Upper lobe of right lung (tissue), 1 donor: ENCODE data around the gene EPN2. TPM values are rescaled to one million over a fixed set of nuclear protein-coding genes. Genes with fewer than 3 reads are reported as not detected.

Experiments
- ATAC-seq: fragments of 200-7000 bp; cut with Tn5 transposase; one replicate; pipeline ENCODE4 v1.9.1; 2020; ENCODE audit warnings: mild to moderate bottlenecking, moderate library complexity
- DNase-seq: peaks from one replicate; pipeline ENCODE4 v3.0.0-alpha.2; 2020
- H3K27ac ChIP-seq: fragments of 200-600 bp; one replicate; pipeline ENCODE4 v1.8.0; 2022
- H3K27me3 ChIP-seq: fragments of 200-600 bp; one replicate; pipeline ENCODE4 v1.8.0; 2022; ENCODE audit warnings: mild to moderate bottlenecking
- H3K36me3 ChIP-seq: fragments of 200-600 bp; one replicate; pipeline ENCODE4 v1.8.0; 2022
- H3K4me1 ChIP-seq: fragments of 200-600 bp; one replicate; pipeline ENCODE4 v1.8.0; 2022
- H3K4me3 ChIP-seq: fragments of 200-600 bp; one replicate; pipeline ENCODE4 v1.8.0; 2022; ENCODE audit warnings: mild to moderate bottlenecking
- H3K9me3 ChIP-seq: fragments of 200-600 bp; one replicate; pipeline ENCODE4 v1.8.0; 2022
- intact Hi-C: fragments of 100-400 bp; cut with DNase I; formaldehyde crosslinking; loops from one replicate; pipeline ENCODE4 v1.11.0; 2022
- total RNA-seq: library from RNA; stranded (reverse); fragmentation: NEBNext Ultra II Directional; extraction: Animal tissue kit (Norgen Biotek cat#: 25700); gene quantifications from one replicate; pipeline ENCODE4 v1.2.1, GENCODE V29; 2021
- TF ChIP-seq, protein P1 (sequence below): fragments of 200-600 bp; IDR thresholded peaks from one replicate; pipeline ENCODE4 v1.8.0; 2022; ENCODE audit warnings: antibody characterized with exemption
- donor health status: DM: no; HTN: yes; CAD: no; lungs with severe emphysema.

EPN2 gene
- total RNA-seq, 1 donor from 2014 or later, result 54.5 TPM

- Histone ChIP-seq H3K4me1 (peaks cover 28% of the 10 kb centered on the region), H3K9me3 (no peaks in the 10 kb centered on the region), H3K4me3 (no peak overlapping the region), H3K27ac (no peak overlapping the region), H3K27me3 (no peaks in the 10 kb centered on the region), H3K36me3 (no peaks in the 10 kb centered on the region)
- DNase-seq (no peak), ATAC-seq (no peak)
- TF ChIP-seq, protein P1, sequence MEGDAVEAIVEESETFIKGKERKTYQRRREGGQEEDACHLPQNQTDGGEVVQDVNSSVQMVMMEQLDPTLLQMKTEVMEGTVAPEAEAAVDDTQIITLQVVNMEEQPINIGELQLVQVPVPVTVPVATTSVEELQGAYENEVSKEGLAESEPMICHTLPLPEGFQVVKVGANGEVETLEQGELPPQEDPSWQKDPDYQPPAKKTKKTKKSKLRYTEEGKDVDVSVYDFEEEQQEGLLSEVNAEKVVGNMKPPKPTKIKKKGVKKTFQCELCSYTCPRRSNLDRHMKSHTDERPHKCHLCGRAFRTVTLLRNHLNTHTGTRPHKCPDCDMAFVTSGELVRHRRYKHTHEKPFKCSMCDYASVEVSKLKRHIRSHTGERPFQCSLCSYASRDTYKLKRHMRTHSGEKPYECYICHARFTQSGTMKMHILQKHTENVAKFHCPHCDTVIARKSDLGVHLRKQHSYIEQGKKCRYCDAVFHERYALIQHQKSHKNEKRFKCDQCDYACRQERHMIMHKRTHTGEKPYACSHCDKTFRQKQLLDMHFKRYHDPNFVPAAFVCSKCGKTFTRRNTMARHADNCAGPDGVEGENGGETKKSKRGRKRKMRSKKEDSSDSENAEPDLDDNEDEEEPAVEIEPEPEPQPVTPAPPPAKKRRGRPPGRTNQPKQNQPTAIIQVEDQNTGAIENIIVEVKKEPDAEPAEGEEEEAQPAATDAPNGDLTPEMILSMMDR, result no peak
- intact Hi-C loops, result no loop called here
Measured at GRCh38 chr17:19374136-19374535, 137.0 kb downstream of the EPN2 start.

DNA sequence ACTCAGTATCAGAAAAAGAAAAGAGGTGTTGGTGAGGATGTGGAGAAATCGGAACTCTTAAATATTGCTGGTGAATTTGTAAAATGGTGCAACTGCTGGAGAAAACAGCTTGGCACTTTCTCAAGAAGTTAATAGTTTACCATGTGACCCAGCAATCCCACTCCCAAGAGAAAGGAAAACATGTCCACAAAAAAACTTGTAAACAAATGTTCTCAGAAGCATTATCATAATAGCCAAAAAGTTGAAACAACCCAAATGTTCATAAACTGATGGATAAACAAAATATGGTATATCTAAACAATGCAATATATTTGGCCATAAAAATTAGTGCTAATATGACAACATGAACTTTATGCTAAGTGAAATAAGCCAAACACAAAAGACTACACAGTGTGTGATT is 138.6 kb downstream of the EPN2 start:
- Histone ChIP-seq H3K9me3 (no peaks in the 10 kb centered on the region), H3K4me1 (peaks cover 26% of the 10 kb centered on the region), H3K27me3 (no peaks in the 10 kb centered on the region), H3K4me3 (no peak overlapping the region), H3K36me3 (peaks cover 13% of the 10 kb centered on the region), H3K27ac (no peak overlapping the region)
- intact Hi-C loops, result no loop called here
- ATAC-seq (no peak), DNase-seq (no peak)
- TF ChIP-seq, protein P1, result no peak

- H3K27me3 ChIP-seq, result no peaks in the 10 kb centered on the region
- peak overlapping the region; percentile 94 for H3K4me3 ChIP-seq
- intact Hi-C loops, result no loop called here
- no peaks in the 10 kb centered on the region for H3K9me3 ChIP-seq
- H3K27ac ChIP-seq, result peak overlapping the region; percentile 98
- ATAC-seq, result no peak
- peaks cover 24% of the 10 kb centered on the region for H3K36me3 ChIP-seq
- H3K4me1 ChIP-seq, result peaks cover 21% of the 10 kb centered on the region
- TF ChIP-seq, protein P1, result no peak
- no peak for DNase-seq
Measured at GRCh38 chr17:19376811-19377210, 139.6 kb downstream of the EPN2 start.

GRCh38 chr17:19377602-19378415 is 140.6 kb downstream of the EPN2 start:
- peak; percentile 96 for ATAC-seq
- H3K4me3 ChIP-seq, result peak overlapping the region; percentile 94

DNA sequence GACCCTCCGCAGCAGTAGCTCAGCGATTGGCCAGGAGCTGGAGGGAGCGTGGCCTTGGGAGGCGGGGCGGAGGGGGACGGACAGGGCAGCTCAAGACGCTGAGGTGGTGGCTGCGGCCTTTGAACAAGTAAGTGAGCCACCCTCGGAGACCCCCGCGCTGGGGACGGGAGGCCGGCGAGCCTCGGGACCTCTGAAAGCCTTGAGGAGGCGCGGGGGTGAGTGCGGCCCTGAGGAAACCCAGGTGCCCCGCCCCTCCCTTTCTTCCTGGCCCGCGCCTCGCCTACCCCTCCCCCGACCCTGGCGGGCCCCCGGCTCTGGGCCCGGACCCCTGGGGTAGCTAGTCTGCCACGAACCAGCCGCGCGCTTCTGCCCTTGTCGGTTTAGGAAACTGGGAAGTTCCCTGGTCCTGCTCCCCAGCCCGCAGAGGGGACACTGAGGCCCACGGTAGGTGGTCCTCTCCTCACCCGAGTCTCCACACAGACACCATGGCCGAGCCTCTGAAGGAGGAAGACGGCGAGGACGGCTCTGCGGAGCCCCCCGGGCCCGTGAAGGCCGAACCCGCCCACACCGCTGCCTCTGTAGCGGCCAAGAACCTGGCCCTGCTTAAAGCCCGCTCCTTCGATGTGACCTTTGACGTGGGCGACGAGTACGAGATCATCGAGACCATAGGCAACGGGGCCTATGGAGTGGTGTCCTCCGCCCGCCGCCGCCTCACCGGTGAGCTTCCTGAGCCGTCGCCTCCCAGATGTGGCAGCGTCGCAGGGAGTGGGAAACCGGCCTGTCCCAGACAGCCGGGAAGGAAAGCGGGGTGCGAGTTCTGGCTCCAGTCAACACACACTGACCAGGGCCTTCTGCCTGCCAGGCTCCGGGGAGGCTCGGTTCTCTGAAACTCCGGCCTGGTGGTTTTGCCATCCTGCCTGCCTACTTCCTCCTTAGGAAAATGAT is 141.5 kb downstream of the EPN2 start, which contains the start of gene MAPK7:
MAPK7 (plus strand) TSS at position 83 of the 945 bp plus-strand sequence; CDS start at position 486, 403 bp downstream.
- TF ChIP-seq, protein P1, result no peak
- ATAC-seq (peak; percentile 2), DNase-seq (peak; percentile 69)
- H3K4me3 ChIP-seq, result peak within 1 kb of the TSS; percentile 94
- H3K4me1 ChIP-seq, result peaks cover 19% of the 10 kb centered on the region
- peak within 1 kb of the TSS; percentile 98 for H3K27ac ChIP-seq
- no peaks in the 10 kb centered on the region for H3K27me3 ChIP-seq
- H3K9me3 ChIP-seq, result no peaks in the 10 kb centered on the region
- intact Hi-C loops, result no loop called here
- peaks cover 40% of the 10 kb centered on the region for H3K36me3 ChIP-seq

More at GRCh38 chr17:19377602-19378415, 140.6 kb downstream of the EPN2 start:
- TF ChIP-seq, protein P1, result no peak
- peaks cover 18% of the 10 kb centered on the region for H3K4me1 ChIP-seq
- H3K9me3 ChIP-seq, result no peaks in the 10 kb centered on the region
- peaks cover 31% of the 10 kb centered on the region for H3K36me3 ChIP-seq
- DNase-seq, result peak; percentile 99
- H3K27me3 ChIP-seq, result no peaks in the 10 kb centered on the region
- intact Hi-C loops, result no loop called here
- H3K27ac ChIP-seq, result peak overlapping the region; percentile 98
